Stimulated activated naive CD8-positive, alpha-beta T cell treated with anti-CD3 and anti-CD28 coated beads, Interleukin-15, Interleukin-2, amounts not matched to agents 100 U/mL and 50 U/mL, for 24 hours (primary cell): ENCODE data around the gene LGALS9C.
"Not testable (repeated sequence)": the region's sequence is repeated elsewhere in the genome, so short reads cannot be mapped to it uniquely, and the experiment has no call there.

Experiments
- ATAC-seq: fragments of 150-1000 bp; cut with Tn5 transposase; one replicate; pipeline ENCODE4 v1.10.0; 2021
- DNase-seq: peaks from one replicate; pipeline ENCODE4 v3.0.0; 2021

Gene LGALS9C

GRCh38 chr17:18528899-18529500 is 52.4 kb downstream of the LGALS9C start:
- DNase-seq, ATAC-seq: not testable (repeated sequence)

GRCh38 chr17:18530405-18530804 is 53.8 kb downstream of the LGALS9C start:
- ATAC-seq = not testable (repeated sequence)

GRCh38 chr17:18542234-18542633 is 65.6 kb downstream of the LGALS9C start:
- not testable (repeated sequence) for DNase-seq, ATAC-seq

More at GRCh38 chr17:18530405-18530804, 53.8 kb downstream of the LGALS9C start:
- not testable (repeated sequence) for DNase-seq

- not testable (repeated sequence) for DNase-seq, ATAC-seq
Observed at GRCh38 chr17:18542907-18543306, 66.3 kb downstream of the LGALS9C start.
